ENCODE results near the gene NCAM1. TPM values are rescaled to one million over a fixed set of nuclear protein-coding genes. Genes with fewer than 3 reads are reported as not detected.
A peak's percentile ranks its signal among the peaks of the same experiment; 100 is the strongest.

Gene NCAM1
- total RNA-seq, 1 experiment from 2014 or later, result 0.33 TPM

GRCh38 chr11:113085446-113085845 lies 124.2 kb downstream of the NCAM1 start:
- no TSS peak for BruUV-seq (replicated peaks)
- no peaks in the 10 kb centered on the region for H3K9me2 ChIP-seq (ENCODE audit: insufficient read depth)
- no peaks in the 10 kb centered on the region for H3K36me3 ChIP-seq (ENCODE audit: low read depth)
- H2AFZ ChIP-seq, result no peak overlapping the region
- no peaks in the 10 kb centered on the region for H3K79me2 ChIP-seq (ENCODE audit: low read depth)
- H3K4me2 ChIP-seq, result no peak overlapping the region
- no peak overlapping the region for H3K27ac ChIP-seq
- ChIA-PET CTCF (no interaction called here), POLR2A (ENCODE audit: unreplicated experiment) (no interaction called here)
- 0 out of 2 replicates have a peak, but pooled peaks cover 3% of the 10 kb centered on the region for H3K4me1 ChIP-seq (replicated peaks; ENCODE audit: insufficient read depth)
- no peak for TF ChIP-seq EZH2 (IDR thresholded peaks at IDR 0.05; ENCODE audit: low read depth)
- TF ChIP-seq CTCF (conservative IDR thresholded peaks at IDR 0.05), result no peak
- peaks cover 4% of the 10 kb centered on the region; the same call in 1 of the 2 replicates for H3F3A ChIP-seq (ENCODE audit: insufficient read depth, low read depth)
- no peaks in the 10 kb centered on the region for H4K20me1 ChIP-seq (ENCODE audit: insufficient read depth)
- no peak for DNase-seq
- intact Hi-C loops (cut with micrococcal nuclease; ENCODE audit: unreplicated experiment), result no loop called here
- H3K27me3 ChIP-seq (ENCODE audit: insufficient read depth, low read depth), result no peaks in the 10 kb centered on the region; the same call in 1 of the 2 replicates
- H3K4me3 ChIP-seq, result no peak overlapping the region
- no peaks in the 10 kb centered on the region for H3K9me3 ChIP-seq (ENCODE audit: insufficient read depth, low read depth)

GRCh38 chr11:113087706-113088105 lies 126.5 kb downstream of the NCAM1 start:
- POLR2A ChIA-PET (ENCODE audit: unreplicated experiment), result no interaction called here
- BruUV-seq (replicated peaks), result no TSS peak
- H3K27me3 ChIP-seq (ENCODE audit: insufficient read depth, low read depth), result no peaks in the 10 kb centered on the region; the same call in 1 of the 2 replicates

GRCh38 chr11:113090716-113091480 lies 129.7 kb downstream of the NCAM1 start:
- H4K20me1 ChIP-seq (ENCODE audit: insufficient read depth), result no peaks in the 10 kb centered on the region
- no peak for TF ChIP-seq CTCF (conservative IDR thresholded peaks at IDR 0.05)
- TF ChIP-seq EZH2 (IDR thresholded peaks at IDR 0.05; ENCODE audit: low read depth), result no peak
- H3K27ac ChIP-seq, result peak overlapping the region; percentile 7; the same call in 1 of the 2 replicates
- peaks cover 16% of the 10 kb centered on the region for H3K4me1 ChIP-seq (replicated peaks; ENCODE audit: insufficient read depth)
- BruUV-seq (replicated peaks), result no TSS peak
- intact Hi-C loops (cut with micrococcal nuclease; ENCODE audit: unreplicated experiment), result no loop called here
- no peaks in the 10 kb centered on the region for H3K79me2 ChIP-seq (ENCODE audit: low read depth)
- no peak overlapping the region for H2AFZ ChIP-seq
- CTCF ChIA-PET, result no interaction called here
- 0 out of 2 replicates have a peak overlapping the region, but pooled peaks have one; percentile 21 for H3K4me2 ChIP-seq
- peak in 1 of 2 experiments; percentile 75 for DNase-seq
- POLR2A ChIA-PET (ENCODE audit: unreplicated experiment), result no interaction called here
- H3K36me3 ChIP-seq (ENCODE audit: low read depth), result no peaks in the 10 kb centered on the region
- H3K9me2 ChIP-seq (ENCODE audit: insufficient read depth), result no peaks in the 10 kb centered on the region
- peaks cover 15% of the 10 kb centered on the region for H3F3A ChIP-seq (ENCODE audit: insufficient read depth, low read depth)
- H3K9me3 ChIP-seq (ENCODE audit: insufficient read depth, low read depth), result no peaks in the 10 kb centered on the region
- no peaks in the 10 kb centered on the region for H3K27me3 ChIP-seq (ENCODE audit: insufficient read depth, low read depth)
- no peak overlapping the region for H3K4me3 ChIP-seq

More at GRCh38 chr11:113087706-113088105, 126.5 kb downstream of the NCAM1 start:
- no peak overlapping the region for H3K27ac ChIP-seq
- no peaks in the 10 kb centered on the region for H3K36me3 ChIP-seq (ENCODE audit: low read depth)
- H4K20me1 ChIP-seq (ENCODE audit: insufficient read depth), result no peaks in the 10 kb centered on the region
- H3K79me2 ChIP-seq (ENCODE audit: low read depth), result no peaks in the 10 kb centered on the region
- no peak overlapping the region for H2AFZ ChIP-seq
- CTCF ChIA-PET, result no interaction called here
- H3K4me2 ChIP-seq, result no peak overlapping the region
- H3K9me3 ChIP-seq (ENCODE audit: insufficient read depth, low read depth), result no peaks in the 10 kb centered on the region
- H3K9me2 ChIP-seq (ENCODE audit: insufficient read depth), result no peaks in the 10 kb centered on the region
- DNase-seq, result no peak
- H3K4me1 ChIP-seq (replicated peaks; ENCODE audit: insufficient read depth), result peaks cover 16% of the 10 kb centered on the region
- intact Hi-C loops (cut with micrococcal nuclease; ENCODE audit: unreplicated experiment), result no loop called here
- H3K4me3 ChIP-seq, result no peak overlapping the region
- TF ChIP-seq CTCF (conservative IDR thresholded peaks at IDR 0.05) (no peak), EZH2 (IDR thresholded peaks at IDR 0.05; ENCODE audit: low read depth) (no peak)
- peaks cover 15% of the 10 kb centered on the region for H3F3A ChIP-seq (ENCODE audit: insufficient read depth, low read depth)
